ENCODE data around the gene PPIL1. TPM values are rescaled to one million over a fixed set of nuclear protein-coding genes. Genes with fewer than 3 reads are reported as not detected.
A peak's percentile ranks its signal among the peaks of the same experiment; 100 is the strongest.

PPIL1 gene
- total and polyA plus RNA-seq, 10 of the 15 experiments (the other 5 are each of a cell fraction or from before 2014, with no cell fraction given), result 39.5 to 95.8 (median 70.5) TPM

DNA sequence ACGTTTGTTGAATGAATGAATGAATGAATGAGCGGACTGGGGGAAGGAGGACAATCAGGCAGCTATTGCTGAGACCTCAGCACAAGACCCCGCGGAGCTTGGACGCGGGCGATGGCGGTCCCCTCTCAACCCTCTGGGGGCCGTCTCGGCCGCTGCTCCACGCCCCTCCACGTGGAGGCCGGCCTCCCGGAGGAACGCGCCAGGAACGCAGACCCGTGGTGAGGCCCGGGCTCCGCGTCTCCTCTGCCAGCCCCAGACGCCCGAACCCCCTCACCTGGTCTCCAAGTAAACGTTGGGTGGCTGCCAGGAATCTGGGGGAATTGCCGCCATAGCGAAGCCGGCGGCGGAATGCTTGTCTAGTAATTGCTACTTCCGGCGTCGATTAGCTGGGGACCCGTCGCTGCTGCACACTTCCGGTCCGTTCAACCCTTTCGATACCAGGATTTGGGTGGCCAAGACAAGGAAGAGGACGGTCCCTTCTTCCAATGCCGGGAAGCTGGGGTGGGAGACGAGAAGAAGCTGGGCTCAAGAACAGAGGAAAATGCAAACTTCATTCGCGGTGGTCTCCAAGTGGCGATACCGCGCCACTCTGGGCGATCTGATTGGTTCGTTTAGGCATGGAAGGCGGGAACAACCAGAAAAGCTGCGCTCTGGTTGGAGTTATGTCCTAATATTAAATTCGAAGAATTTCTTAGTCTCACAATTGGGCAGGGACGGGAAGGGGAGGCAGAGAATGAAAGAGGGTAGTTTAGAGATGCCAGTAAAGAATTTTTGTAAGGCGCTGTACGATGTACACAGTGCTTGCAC lies at the start of gene PPIL1 (continued):
- TF ChIP-seq, protein P1, sequence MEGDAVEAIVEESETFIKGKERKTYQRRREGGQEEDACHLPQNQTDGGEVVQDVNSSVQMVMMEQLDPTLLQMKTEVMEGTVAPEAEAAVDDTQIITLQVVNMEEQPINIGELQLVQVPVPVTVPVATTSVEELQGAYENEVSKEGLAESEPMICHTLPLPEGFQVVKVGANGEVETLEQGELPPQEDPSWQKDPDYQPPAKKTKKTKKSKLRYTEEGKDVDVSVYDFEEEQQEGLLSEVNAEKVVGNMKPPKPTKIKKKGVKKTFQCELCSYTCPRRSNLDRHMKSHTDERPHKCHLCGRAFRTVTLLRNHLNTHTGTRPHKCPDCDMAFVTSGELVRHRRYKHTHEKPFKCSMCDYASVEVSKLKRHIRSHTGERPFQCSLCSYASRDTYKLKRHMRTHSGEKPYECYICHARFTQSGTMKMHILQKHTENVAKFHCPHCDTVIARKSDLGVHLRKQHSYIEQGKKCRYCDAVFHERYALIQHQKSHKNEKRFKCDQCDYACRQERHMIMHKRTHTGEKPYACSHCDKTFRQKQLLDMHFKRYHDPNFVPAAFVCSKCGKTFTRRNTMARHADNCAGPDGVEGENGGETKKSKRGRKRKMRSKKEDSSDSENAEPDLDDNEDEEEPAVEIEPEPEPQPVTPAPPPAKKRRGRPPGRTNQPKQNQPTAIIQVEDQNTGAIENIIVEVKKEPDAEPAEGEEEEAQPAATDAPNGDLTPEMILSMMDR (IDR thresholded peaks at IDR 0.05 in 2 of 3, conservative IDR thresholded peaks at IDR 0.05 in 1 of 3; ENCODE audit: control insufficient read depth in 2 of 3, extremely low read depth in 1 of 3, insufficient read depth in 1 of 3, low read depth in 3 of 3, low read length in 3 of 3), result no peak
- TF ChIP-seq POLR2AphosphoS2 (IDR thresholded peaks at IDR 0.05; ENCODE audit: low read depth, low read length) (peak; percentile 54; the same call in 1 of the 2 replicates), NR2C1 (IDR thresholded peaks at IDR 0.05) (peak; percentile 76), MTA2 (IDR thresholded peaks at IDR 0.05; ENCODE audit: low read depth) (peak; percentile 38; the same call in 1 of the 2 replicates), SRF (IDR thresholded peaks at IDR 0.05; ENCODE audit: low read depth in 2 of 2, low read length in 2 of 2) (peak in 1 of 2 experiments; percentile 83; a peak in 2 of 4 replicates), GATAD2B (conservative IDR thresholded peaks at IDR 0.05; ENCODE audit: low read depth) (peak; percentile 75), PML (IDR thresholded peaks at IDR 0.05; ENCODE audit: low read length) (peak; percentile 71; the same call in 1 of the 2 replicates), RFX5 (IDR thresholded peaks at IDR 0.05; ENCODE audit: low read depth, low read length) (no peak), TCF7 (IDR thresholded peaks at IDR 0.05; ENCODE audit: borderline replicate concordance) (no peak), SPI1 (IDR thresholded peaks at IDR 0.05; ENCODE audit: borderline replicate concordance, insufficient read depth, low read depth, low read length) (no peak), NR2C2 (IDR thresholded peaks at IDR 0.05; ENCODE audit: borderline replicate concordance, control insufficient read depth, insufficient read length, low read depth) (no peak), EZH2 (IDR thresholded peaks at IDR 0.05; ENCODE audit: borderline replicate concordance, control insufficient read depth, low read depth, low read length) (no peak), JUNB (IDR thresholded peaks at IDR 0.05) (no peak), ZNF24 (IDR thresholded peaks at IDR 0.05) (peak; percentile 94), SMARCA5 (IDR thresholded peaks at IDR 0.05) (peak; percentile 75; the same call in 1 of the 2 replicates), ZNF384 (IDR thresholded peaks at IDR 0.05; ENCODE audit: borderline replicate concordance, low read depth, low read length) (no peak), EED (IDR thresholded peaks at IDR 0.05; ENCODE audit: low read depth) (peak; percentile 28; the same call in 1 of the 2 replicates), RB1 (IDR thresholded peaks at IDR 0.05; ENCODE audit: borderline replicate concordance) (peak; percentile 86), POLR2A (IDR thresholded peaks at IDR 0.05; ENCODE audit: low read depth, low read length) (peak; percentile 81), NR2F1 (conservative IDR thresholded peaks at IDR 0.05) (peak; percentile 39; the same call in 1 of the 2 replicates), WRNIP1 (IDR thresholded peaks at IDR 0.05; ENCODE audit: borderline replicate concordance, low read depth, low read length) (no peak)
- TF ChIP-seq, protein P2, sequence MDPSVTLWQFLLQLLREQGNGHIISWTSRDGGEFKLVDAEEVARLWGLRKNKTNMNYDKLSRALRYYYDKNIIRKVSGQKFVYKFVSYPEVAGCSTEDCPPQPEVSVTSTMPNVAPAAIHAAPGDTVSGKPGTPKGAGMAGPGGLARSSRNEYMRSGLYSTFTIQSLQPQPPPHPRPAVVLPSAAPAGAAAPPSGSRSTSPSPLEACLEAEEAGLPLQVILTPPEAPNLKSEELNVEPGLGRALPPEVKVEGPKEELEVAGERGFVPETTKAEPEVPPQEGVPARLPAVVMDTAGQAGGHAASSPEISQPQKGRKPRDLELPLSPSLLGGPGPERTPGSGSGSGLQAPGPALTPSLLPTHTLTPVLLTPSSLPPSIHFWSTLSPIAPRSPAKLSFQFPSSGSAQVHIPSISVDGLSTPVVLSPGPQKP (IDR thresholded peaks at IDR 0.05; ENCODE audit: low read depth, low read length), result peak; percentile 90
- TF ChIP-seq, protein P3, sequence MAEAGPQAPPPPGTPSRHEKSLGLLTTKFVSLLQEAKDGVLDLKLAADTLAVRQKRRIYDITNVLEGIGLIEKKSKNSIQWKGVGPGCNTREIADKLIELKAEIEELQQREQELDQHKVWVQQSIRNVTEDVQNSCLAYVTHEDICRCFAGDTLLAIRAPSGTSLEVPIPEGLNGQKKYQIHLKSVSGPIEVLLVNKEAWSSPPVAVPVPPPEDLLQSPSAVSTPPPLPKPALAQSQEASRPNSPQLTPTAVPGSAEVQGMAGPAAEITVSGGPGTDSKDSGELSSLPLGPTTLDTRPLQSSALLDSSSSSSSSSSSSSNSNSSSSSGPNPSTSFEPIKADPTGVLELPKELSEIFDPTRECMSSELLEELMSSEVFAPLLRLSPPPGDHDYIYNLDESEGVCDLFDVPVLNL (IDR thresholded peaks at IDR 0.05; ENCODE audit: low read depth, low read length), result peak; percentile 7; the same call in 1 of the 2 replicates
- TF ChIP-seq, protein P4, sequence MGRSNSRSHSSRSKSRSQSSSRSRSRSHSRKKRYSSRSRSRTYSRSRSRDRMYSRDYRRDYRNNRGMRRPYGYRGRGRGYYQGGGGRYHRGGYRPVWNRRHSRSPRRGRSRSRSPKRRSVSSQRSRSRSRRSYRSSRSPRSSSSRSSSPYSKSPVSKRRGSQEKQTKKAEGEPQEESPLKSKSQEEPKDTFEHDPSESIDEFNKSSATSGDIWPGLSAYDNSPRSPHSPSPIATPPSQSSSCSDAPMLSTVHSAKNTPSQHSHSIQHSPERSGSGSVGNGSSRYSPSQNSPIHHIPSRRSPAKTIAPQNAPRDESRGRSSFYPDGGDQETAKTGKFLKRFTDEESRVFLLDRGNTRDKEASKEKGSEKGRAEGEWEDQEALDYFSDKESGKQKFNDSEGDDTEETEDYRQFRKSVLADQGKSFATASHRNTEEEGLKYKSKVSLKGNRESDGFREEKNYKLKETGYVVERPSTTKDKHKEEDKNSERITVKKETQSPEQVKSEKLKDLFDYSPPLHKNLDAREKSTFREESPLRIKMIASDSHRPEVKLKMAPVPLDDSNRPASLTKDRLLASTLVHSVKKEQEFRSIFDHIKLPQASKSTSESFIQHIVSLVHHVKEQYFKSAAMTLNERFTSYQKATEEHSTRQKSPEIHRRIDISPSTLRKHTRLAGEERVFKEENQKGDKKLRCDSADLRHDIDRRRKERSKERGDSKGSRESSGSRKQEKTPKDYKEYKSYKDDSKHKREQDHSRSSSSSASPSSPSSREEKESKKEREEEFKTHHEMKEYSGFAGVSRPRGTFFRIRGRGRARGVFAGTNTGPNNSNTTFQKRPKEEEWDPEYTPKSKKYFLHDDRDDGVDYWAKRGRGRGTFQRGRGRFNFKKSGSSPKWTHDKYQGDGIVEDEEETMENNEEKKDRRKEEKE (IDR thresholded peaks at IDR 0.05), result no peak

All from GM12878 (cell line).